ENCODE data around the gene SUGT1. TPM values are rescaled to one million over a fixed set of nuclear protein-coding genes. Genes with fewer than 3 reads are reported as not detected.

Gene SUGT1
- total and polyA plus RNA-seq, 2 experiments from 2014 or later = 61.3 to 172 TPM

GRCh38 chr13:52659340-52659739, 6.7 kb downstream of the SUGT1 start (continued):
- TF ChIP-seq, protein P1, sequence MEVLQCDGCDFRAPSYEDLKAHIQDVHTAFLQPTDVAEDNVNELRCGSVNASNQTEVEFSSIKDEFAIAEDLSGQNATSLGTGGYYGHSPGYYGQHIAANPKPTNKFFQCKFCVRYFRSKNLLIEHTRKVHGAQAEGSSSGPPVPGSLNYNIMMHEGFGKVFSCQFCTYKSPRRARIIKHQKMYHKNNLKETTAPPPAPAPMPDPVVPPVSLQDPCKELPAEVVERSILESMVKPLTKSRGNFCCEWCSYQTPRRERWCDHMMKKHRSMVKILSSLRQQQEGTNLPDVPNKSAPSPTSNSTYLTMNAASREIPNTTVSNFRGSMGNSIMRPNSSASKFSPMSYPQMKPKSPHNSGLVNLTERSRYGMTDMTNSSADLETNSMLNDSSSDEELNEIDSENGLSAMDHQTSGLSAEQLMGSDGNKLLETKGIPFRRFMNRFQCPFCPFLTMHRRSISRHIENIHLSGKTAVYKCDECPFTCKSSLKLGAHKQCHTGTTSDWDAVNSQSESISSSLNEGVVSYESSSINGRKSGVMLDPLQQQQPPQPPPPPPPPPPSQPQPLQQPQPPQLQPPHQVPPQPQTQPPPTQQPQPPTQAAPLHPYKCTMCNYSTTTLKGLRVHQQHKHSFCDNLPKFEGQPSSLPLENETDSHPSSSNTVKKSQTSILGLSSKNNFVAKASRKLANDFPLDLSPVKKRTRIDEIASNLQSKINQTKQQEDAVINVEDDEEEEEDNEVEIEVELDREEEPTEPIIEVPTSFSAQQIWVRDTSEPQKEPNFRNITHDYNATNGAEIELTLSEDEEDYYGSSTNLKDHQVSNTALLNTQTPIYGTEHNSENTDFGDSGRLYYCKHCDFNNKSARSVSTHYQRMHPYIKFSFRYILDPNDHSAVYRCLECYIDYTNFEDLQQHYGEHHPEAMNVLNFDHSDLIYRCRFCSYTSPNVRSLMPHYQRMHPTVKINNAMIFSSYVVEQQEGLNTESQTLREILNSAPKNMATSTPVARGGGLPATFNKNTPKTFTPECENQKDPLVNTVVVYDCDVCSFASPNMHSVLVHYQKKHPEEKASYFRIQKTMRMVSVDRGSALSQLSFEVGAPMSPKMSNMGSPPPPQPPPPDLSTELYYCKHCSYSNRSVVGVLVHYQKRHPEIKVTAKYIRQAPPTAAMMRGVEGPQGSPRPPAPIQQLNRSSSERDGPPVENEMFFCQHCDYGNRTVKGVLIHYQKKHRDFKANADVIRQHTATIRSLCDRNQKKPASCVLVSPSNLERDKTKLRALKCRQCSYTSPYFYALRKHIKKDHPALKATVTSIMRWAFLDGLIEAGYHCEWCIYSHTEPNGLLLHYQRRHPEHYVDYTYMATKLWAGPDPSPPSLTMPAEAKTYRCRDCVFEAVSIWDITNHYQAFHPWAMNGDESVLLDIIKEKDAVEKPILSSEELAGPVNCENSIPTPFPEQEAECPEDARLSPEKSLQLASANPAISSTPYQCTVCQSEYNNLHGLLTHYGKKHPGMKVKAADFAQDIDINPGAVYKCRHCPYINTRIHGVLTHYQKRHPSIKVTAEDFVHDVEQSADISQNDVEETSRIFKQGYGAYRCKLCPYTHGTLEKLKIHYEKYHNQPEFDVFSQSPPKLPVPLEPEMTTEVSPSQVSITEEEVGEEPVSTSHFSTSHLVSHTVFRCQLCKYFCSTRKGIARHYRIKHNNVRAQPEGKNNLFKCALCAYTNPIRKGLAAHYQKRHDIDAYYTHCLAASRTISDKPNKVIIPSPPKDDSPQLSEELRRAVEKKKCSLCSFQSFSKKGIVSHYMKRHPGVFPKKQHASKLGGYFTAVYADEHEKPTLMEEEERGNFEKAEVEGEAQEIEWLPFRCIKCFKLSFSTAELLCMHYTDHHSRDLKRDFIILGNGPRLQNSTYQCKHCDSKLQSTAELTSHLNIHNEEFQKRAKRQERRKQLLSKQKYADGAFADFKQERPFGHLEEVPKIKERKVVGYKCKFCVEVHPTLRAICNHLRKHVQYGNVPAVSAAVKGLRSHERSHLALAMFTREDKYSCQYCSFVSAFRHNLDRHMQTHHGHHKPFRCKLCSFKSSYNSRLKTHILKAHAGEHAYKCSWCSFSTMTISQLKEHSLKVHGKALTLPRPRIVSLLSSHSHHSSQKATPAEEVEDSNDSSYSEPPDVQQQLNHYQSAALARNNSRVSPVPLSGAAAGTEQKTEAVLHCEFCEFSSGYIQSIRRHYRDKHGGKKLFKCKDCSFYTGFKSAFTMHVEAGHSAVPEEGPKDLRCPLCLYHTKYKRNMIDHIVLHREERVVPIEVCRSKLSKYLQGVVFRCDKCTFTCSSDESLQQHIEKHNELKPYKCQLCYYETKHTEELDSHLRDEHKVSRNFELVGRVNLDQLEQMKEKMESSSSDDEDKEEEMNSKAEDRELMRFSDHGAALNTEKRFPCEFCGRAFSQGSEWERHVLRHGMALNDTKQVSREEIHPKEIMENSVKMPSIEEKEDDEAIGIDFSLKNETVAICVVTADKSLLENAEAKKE (CRISPR knock-in tag; IDR thresholded peaks at IDR 0.05) = no peak
- TF ChIP-seq CTCF (conservative IDR thresholded peaks at IDR 0.05; ENCODE audit: low read depth in 2 of 2) (no peak), REST (IDR thresholded peaks at IDR 0.05; ENCODE audit: unreplicated experiment) (no peak), EZH2phosphoT487 (IDR thresholded peaks at IDR 0.05; ENCODE audit: unreplicated experiment) (no peak), JUNB (IDR thresholded peaks at IDR 0.05; ENCODE audit: unreplicated experiment) (no peak)

Measured in GM23338 (cell line).